ENCODE measurements around the gene TRAF4. TPM values are rescaled to one million over a fixed set of nuclear protein-coding genes. Genes with fewer than 3 reads are reported as not detected.
A peak's percentile ranks its signal among the peaks of the same experiment; 100 is the strongest.
"Not testable (repeated sequence)": the region's sequence is repeated elsewhere in the genome, so short reads cannot be mapped to it uniquely, and the experiment has no call there.

The TRAF4 gene
- total RNA-seq, 1 donor from 2014 or later: 172 TPM

DNA sequence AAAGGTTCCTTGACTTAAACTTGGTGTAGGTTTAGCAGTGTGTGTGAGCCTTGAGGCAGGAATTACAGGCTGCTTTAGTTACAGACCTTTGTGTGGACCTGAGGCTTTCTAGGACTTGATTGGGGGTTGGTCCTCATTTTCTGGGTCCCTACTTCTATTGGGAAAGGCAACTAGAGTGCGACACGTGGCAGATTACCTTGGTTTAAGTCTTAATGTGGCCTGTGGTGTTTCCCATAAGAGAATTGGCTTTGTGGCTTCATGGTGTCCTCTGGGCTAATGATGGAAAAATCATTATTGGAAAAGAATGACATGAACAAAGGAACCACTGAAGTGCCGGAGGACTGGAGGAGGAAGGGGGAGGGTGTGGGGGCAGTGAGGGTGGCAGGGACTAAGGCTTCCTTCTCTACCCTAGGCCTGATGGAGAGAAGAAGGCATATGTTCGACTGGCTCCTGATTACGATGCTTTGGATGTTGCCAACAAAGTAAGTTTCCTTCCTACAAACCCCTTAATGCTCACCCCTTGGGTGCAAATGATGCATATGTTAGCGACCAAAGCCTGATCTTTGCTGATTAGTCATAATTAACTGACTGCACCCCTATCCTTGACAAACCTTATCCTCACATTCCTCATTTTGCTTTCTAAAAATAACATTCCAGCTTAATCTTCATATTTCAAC is 20.5 kb upstream of the TRAF4 start:
- Mint-ChIP-seq H3K36me3 (ENCODE audit: low read depth) (peaks cover 23% of the 10 kb centered on the region), H3K4me1 (peaks cover 82% of the 10 kb centered on the region), H3K9me3 (no peaks in the 10 kb centered on the region), H3K4me3 (peak overlapping the region; percentile 100), H3K27me3 (ENCODE audit: low read depth) (peaks cover 31% of the 10 kb centered on the region), H3K27ac (ENCODE audit: unreplicated experiment) (no peak overlapping the region)
- DNase-seq (ENCODE audit: low read depth, low spot score): no peak
- no peak for TF ChIP-seq CTCF (conservative IDR thresholded peaks at IDR 0.05)

- H3K27ac Mint-ChIP-seq (ENCODE audit: unreplicated experiment); DNase-seq (ENCODE audit: low read depth, low spot score); H3K9me3 Mint-ChIP-seq: not testable (repeated sequence)
- Mint-ChIP-seq H3K4me3 (peak overlapping the region; percentile 100), H3K36me3 (ENCODE audit: low read depth) (peaks cover 23% of the 10 kb centered on the region), H3K27me3 (ENCODE audit: low read depth) (peaks cover 31% of the 10 kb centered on the region), H3K4me1 (peaks cover 81% of the 10 kb centered on the region)
These were observed 19.8 kb upstream of the TRAF4 start for GRCh38 chr17:28723836-28724499.

GRCh38 chr17:28724500-28725165 is 19.2 kb upstream of the TRAF4 start:
- H3K27ac Mint-ChIP-seq (ENCODE audit: unreplicated experiment): no peak overlapping the region
- peaks cover 79% of the 10 kb centered on the region for H3K4me1 Mint-ChIP-seq
- no peak for DNase-seq (ENCODE audit: low read depth, low spot score)
- H3K9me3 Mint-ChIP-seq: no peaks in the 10 kb centered on the region
- H3K4me3 Mint-ChIP-seq: peak overlapping the region; percentile 100
- TF ChIP-seq CTCF (conservative IDR thresholded peaks at IDR 0.05): no peak
- H3K36me3 Mint-ChIP-seq (ENCODE audit: low read depth): peaks cover 22% of the 10 kb centered on the region
- peaks cover 27% of the 10 kb centered on the region for H3K27me3 Mint-ChIP-seq (ENCODE audit: low read depth)

- H3K27me3 Mint-ChIP-seq (ENCODE audit: low read depth): peaks cover 23% of the 10 kb centered on the region
- peak; percentile 38 for TF ChIP-seq CTCF (conservative IDR thresholded peaks at IDR 0.05)
- peaks cover 18% of the 10 kb centered on the region for H3K36me3 Mint-ChIP-seq (ENCODE audit: low read depth)
- peaks cover 76% of the 10 kb centered on the region for H3K4me1 Mint-ChIP-seq
- peak overlapping the region; percentile 100 for H3K4me3 Mint-ChIP-seq
- peak overlapping the region; percentile 70 for H3K27ac Mint-ChIP-seq (ENCODE audit: unreplicated experiment)
- no peaks in the 10 kb centered on the region for H3K9me3 Mint-ChIP-seq
- DNase-seq (ENCODE audit: low read depth, low spot score): no peak
These were observed 18.6 kb upstream of the TRAF4 start for GRCh38 chr17:28725166-28725659.

- H3K27me3 Mint-ChIP-seq (ENCODE audit: low read depth): peaks cover 23% of the 10 kb centered on the region
- H3K4me1 Mint-ChIP-seq: peaks cover 71% of the 10 kb centered on the region
- no peak for TF ChIP-seq CTCF (conservative IDR thresholded peaks at IDR 0.05)
- H3K27ac Mint-ChIP-seq (ENCODE audit: unreplicated experiment): peak overlapping the region; percentile 70
- no peaks in the 10 kb centered on the region for H3K9me3 Mint-ChIP-seq
- DNase-seq (ENCODE audit: low read depth, low spot score): peak; percentile 33
- H3K36me3 Mint-ChIP-seq (ENCODE audit: low read depth): peaks cover 12% of the 10 kb centered on the region
- peak overlapping the region; percentile 100 for H3K4me3 Mint-ChIP-seq
These were observed 18.1 kb upstream of the TRAF4 start for GRCh38 chr17:28725660-28726225.
